NCI-H187 treated with DMSO at 0.1 percent for 48 hours (cell line): ENCODE data around the gene GRIK3.

Source experiments
- DNase-seq: peaks from one replicate; lab custom pipeline; 2025; lab: John Stamatoyannopoulos, UW

GRIK3 gene

GRCh38 chr1:36981126-36981525 is 53.2 kb downstream of the GRIK3 start:
- DNase-seq = no peak

- DNase-seq = no peak
Observed at GRCh38 chr1:36977731-36978406, 56.4 kb downstream of the GRIK3 start.

GRCh38 chr1:36975642-36976041 is 58.7 kb downstream of the GRIK3 start:
- DNase-seq = no peak

- no peak for DNase-seq
Observed at GRCh38 chr1:36973056-36973455, 61.3 kb downstream of the GRIK3 start.

- DNase-seq = no peak
Observed at GRCh38 chr1:36971852-36972618, 62.3 kb downstream of the GRIK3 start.

GRCh38 chr1:36968730-36969129 is 65.6 kb downstream of the GRIK3 start:
- DNase-seq = no peak

GRCh38 chr1:36966242-36966641 is 68.1 kb downstream of the GRIK3 start:
- DNase-seq = no peak

- no peak for DNase-seq
Observed at GRCh38 chr1:36965275-36966159, 68.8 kb downstream of the GRIK3 start.

GRCh38 chr1:36964830-36965229 is 69.5 kb downstream of the GRIK3 start:
- no peak for DNase-seq

- peak; percentile 32 for DNase-seq
Observed at GRCh38 chr1:36963006-36963405, 71.3 kb downstream of the GRIK3 start.

GRCh38 chr1:36961062-36961615 is 73.2 kb downstream of the GRIK3 start:
- DNase-seq = no peak

GRCh38 chr1:36956570-36956969 is 77.7 kb downstream of the GRIK3 start:
- no peak for DNase-seq

GRCh38 chr1:36955016-36955415 is 79.3 kb downstream of the GRIK3 start:
- no peak for DNase-seq

GRCh38 chr1:36953061-36953460 is 81.3 kb downstream of the GRIK3 start:
- DNase-seq = no peak

- no peak for DNase-seq
Observed at GRCh38 chr1:36951761-36952160, 82.6 kb downstream of the GRIK3 start.

GRCh38 chr1:36951292-36951750 is 83.0 kb downstream of the GRIK3 start:
- DNase-seq = no peak

- DNase-seq = no peak
Observed at GRCh38 chr1:36950604-36951291, 83.6 kb downstream of the GRIK3 start.

GRCh38 chr1:36948606-36949005 is 85.7 kb downstream of the GRIK3 start:
- no peak for DNase-seq

- no peak for DNase-seq
Observed at GRCh38 chr1:36948147-36948546, 86.2 kb downstream of the GRIK3 start.

GRCh38 chr1:36947384-36947783 is 86.9 kb downstream of the GRIK3 start:
- DNase-seq = peak; percentile 27

- no peak for DNase-seq
Observed at GRCh38 chr1:36944883-36945282, 89.4 kb downstream of the GRIK3 start.

- DNase-seq = no peak
Observed at GRCh38 chr1:36942148-36942547, 92.2 kb downstream of the GRIK3 start.
